NCI-H345 treated with DMSO at 0.1 percent for 48 hours (cell line): ENCODE data around the gene TMEM214.
A peak's percentile ranks its signal among the peaks of the same experiment; 100 is the strongest.

Experiments
- DNase-seq: peaks from one replicate; lab custom pipeline; 2025; ENCODE audit not compliant: unreplicated experiment; lab: John Stamatoyannopoulos, UW

TMEM214 gene

DNA sequence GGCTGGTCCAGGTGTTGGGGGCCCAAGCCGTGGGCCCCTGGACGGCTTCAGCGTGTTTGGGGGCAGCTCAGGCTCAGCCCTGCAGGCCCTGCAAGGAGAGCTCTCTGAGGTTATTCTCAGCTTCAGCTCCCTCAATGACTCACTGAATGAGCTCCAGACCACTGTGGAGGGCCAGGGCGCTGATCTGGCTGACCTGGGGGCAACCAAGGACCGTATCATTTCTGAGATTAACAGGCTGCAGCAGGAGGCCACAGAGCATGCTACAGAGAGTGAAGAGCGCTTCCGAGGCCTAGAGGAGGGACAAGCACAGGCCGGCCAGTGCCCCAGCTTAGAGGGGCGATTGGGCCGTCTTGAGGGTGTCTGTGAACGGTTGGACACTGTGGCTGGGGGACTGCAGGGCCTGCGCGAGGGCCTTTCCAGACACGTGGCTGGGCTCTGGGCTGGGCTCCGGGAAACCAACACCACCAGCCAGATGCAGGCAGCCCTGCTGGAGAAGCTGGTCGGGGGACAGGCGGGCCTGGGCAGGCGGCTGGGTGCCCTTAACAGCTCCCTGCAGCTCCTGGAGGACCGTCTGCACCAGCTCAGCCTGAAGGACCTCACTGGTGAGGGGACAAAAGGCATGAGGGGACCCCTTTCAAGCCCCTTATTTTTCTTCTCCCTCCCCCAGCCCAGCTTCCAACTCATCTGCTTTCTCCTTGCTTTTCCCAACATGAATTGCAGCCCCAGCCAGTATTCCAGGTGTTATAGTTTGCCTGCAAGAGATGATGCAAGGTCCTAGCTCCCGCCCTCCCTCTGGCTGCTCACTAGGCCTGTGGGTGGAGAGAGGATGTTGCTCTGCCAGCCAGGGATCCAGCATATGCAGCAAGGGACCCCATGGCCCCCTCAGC lies 50.9 kb downstream of the TMEM214 start:
- DNase-seq = no peak

DNA sequence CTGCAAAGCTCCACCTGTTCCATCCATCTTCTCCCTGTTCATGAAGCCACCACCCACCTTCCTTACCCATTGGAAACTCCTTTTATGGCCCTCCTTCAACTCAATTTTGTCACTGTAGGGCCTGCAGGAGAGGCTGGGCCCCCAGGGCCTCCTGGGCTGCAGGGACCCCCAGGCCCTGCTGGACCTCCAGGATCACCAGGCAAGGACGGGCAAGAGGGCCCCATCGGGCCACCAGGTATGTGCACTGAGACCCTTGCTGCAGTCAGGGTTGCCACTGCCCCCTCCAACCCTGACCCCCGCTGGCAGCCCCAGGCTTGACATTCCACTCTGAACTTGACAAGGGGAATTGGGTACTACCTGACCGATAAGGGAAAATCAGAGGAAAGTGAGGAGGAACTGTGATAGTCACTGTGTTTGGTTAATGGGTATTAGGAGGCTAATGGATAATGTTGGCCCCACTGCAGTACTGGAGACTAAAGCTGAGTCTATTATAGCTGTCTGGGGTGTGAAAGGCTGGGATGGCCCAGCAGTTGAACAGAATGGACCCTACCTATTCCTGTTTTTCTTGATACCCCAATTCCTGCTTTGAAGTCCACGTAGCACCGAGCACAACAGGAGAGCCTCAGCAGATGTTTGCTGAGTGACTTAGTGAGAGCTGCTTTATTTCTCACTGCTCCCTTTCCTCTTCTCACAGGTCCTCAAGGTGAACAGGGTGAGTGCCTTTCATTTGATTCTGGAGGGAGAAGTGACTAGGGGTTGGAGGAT lies 51.7 kb downstream of the TMEM214 start:
- no peak for DNase-seq

DNA sequence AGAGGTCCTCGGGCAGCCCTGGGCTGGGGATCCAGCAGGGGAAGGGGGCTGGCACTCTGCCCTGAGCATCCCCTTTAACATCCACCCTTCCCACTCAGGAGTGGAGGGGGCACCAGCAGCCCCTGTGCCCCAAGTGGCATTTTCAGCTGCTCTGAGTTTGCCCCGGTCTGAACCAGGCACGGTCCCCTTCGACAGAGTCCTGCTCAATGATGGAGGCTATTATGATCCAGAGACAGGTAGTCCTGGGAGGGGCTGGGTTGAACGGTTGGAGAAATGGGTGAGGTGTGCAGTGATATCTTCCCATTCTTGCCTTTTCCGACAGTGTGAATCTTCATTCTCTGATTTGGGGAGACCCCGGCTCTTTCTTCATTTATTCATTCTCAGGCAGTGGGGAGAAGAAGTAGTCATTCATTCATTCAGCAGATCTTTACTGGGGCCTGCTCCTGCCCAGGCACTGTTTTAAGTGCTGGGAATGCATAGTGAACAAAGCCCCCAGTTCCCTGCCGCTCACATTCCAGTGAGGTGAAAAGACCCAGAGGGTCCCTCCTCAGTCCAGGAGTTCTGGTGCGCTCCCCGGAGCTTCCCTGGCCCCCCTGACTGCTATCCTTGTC lies 52.4 kb downstream of the TMEM214 start:
- DNase-seq = no peak

DNA sequence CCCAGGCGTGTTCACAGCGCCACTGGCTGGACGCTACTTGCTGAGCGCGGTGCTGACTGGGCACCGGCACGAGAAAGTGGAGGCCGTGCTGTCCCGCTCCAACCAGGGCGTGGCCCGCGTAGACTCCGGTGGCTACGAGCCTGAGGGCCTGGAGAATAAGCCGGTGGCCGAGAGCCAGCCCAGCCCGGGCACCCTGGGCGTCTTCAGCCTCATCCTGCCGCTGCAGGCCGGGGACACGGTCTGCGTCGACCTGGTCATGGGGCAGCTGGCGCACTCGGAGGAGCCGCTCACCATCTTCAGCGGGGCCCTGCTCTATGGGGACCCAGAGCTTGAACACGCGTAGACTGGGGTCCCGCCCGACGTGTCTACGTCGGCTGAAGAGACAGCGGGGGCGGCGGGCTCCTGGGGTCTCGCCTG lies 52.9 kb downstream of the TMEM214 start:
- peak; percentile 16 for DNase-seq

DNA sequence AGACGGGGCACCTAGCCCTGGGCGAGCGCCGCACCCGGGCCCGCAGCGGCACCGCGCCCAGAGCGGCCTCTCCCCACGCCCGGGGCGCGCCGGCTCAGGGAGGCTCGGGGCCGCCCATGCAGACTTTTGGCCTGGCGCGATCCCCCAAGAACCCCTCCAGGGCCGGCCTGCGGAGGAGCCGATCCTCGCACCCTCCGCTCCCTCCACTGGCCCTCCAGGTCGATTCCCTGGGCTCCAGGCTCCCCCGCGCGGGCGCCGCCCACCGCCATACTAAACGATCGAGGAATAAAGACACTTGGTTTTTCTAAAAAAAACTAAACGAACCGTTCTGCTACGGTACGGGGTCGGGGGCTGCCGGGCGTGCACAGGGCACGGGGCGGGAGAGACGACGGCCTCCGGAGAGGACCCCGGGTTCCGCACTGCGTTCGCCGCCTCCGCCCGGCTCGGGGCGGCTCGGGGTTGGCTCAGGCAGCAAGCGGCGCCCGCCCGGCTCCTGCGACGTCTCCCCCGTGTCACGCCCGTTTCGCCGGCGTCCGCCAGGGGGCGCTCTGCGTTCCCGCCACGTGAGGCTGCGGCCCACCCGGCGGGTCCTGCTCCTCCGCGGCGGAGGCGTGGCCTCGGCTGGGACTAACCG lies 53.4 kb downstream of the TMEM214 start:
- DNase-seq = peak; percentile 92

DNA sequence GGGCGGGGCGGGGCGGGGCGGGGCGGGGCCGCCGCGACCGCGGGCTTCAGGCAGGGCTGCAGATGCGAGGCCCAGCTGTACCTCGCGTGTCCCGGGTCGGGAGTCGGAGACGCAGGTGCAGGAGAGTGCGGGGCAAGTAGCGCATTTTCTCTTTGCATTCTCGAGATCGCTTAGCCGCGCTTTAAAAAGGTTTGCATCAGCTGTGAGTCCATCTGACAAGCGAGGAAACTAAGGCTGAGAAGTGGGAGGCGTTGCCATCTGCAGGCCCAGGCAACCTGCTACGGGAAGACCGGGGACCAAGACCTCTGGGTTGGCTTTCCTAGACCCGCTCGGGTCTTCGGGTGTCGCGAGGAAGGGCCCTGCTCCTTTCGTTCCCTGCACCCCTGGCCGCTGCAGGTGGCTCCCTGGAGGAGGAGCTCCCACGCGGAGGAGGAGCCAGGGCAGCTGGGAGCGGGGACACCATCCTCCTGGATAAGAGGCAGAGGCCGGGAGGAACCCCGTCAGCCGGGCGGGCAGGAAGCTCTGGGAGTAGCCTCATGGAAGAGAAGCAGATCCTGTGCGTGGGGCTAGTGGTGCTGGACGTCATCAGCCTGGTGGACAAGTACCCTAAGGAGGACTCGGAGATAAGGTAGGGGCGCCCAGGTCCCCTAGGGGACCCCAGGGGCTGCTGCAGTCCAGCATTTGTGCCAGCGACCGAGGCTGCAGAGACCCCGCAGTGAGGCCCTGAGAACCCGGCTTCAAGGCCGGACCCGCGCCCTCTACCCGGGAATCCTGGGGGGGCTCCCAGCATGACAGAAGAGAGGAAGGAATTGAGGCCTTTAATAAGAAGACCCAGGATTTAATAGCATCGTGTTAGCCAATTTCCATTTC lies 54.2 kb downstream of the TMEM214 start, which contains the start of gene KHK:
Gene KHK, plus strand, starts transcription at position 49 of the 870 bp plus-strand sequence. Its CDS starts 488 bp downstream, at position 537.
- peak; percentile 70 for DNase-seq

DNA sequence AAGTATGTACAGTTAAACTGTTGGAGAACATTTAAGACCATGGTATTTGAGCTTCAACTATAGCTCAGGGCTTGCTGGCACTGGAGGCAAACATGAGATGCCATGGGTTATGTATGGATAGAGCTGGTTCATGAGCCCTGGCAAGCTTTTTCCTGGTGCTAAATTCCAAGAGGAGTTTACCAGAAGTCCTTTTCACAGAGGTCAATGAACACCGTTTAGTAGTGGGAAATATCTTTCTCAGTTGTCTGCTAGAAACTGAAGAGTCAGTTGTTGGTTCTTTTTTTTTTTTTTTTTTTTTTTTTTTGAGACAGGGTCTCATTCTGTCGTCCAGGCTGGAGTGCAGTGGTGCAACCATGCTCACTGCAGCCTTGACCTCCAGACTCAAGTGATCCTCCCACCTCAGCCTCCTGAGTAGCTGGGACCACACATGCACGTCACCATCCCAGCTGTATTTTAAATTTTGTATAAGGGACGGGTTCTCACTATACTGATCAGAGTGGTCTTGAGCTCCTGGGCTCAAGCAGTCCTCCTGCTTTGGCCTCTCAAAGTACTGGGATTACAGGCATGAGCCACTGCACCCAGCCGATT lies 55.2 kb downstream of the TMEM214 start:
- no peak for DNase-seq

DNA sequence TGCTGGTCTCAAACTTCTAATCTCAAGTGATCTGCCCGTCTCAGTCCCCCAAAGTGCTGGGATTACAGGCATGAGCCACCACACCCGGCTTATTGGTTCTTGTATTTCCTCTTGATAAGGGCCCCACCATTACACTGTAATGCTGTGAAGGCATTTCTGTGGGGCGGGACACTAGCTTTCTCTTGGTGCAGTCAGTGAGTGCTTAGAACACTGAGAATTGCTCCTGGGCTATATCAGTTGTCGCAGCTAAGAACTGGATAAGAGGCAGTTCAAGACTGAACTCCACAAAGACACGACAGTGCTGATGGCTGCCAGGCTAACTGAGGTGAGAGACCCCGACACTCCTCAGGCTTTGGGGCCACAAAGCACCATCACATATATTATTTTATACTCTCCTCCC lies 55.9 kb downstream of the TMEM214 start:
- DNase-seq = no peak

DNA sequence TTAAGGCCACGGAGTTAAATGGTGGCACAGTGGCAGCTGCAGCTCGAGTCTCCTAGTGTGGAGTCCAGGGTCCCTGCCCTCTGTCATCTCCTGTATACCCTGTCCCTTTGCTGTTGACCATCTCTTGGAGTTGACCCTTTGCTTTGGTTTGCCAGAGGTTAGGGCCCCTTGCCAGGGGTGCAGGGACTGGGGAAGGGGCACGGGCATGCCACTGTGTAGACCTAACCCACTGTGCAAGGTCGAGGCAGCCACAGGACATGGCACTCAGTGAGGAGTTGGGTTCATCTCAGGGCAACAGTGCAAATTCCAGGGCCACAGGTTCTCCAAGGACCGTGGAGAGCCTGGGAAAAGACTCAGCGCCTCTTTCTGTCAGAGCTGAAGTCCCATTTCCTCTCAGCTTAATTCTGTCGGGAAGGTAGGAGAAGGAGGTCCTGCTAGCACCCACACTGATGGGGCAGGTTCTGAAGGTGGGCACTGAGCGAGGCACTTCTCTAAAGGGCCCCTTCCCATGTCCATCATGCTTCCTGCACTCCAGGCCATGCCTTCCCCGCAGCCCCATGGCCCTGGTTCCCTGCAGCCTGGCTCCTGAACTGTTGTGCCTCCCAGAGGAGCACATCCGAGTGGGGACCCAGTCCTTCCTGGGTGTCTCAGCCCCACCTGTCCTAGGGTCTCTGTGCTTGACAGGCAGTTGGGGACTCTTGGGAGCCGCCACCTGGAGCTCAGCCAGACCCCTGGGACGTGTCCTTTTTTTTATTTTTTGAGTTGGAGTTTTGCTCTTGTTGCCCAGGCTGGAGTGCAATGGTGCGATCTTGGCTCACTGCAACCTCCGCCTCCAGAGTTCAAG lies 56.6 kb downstream of the TMEM214 start:
- no peak for DNase-seq
